Activated CD4-positive, CD25-positive, alpha-beta regulatory T cell treated with anti-CD3 and anti-CD28 coated beads, Interleukin-2, amount 50 U/mL, for 16 hours (primary cell): ENCODE measurements around the gene SLC36A1.
"Not testable (repeated sequence)": the region's sequence is repeated elsewhere in the genome, so short reads cannot be mapped to it uniquely, and the experiment has no call there.

Source experiments
- DNase-seq: peaks from one replicate; pipeline ENCODE4 v3.0.0-alpha.2; 2020; ENCODE audit warnings: low read depth, low spot score

The SLC36A1 gene

DNA sequence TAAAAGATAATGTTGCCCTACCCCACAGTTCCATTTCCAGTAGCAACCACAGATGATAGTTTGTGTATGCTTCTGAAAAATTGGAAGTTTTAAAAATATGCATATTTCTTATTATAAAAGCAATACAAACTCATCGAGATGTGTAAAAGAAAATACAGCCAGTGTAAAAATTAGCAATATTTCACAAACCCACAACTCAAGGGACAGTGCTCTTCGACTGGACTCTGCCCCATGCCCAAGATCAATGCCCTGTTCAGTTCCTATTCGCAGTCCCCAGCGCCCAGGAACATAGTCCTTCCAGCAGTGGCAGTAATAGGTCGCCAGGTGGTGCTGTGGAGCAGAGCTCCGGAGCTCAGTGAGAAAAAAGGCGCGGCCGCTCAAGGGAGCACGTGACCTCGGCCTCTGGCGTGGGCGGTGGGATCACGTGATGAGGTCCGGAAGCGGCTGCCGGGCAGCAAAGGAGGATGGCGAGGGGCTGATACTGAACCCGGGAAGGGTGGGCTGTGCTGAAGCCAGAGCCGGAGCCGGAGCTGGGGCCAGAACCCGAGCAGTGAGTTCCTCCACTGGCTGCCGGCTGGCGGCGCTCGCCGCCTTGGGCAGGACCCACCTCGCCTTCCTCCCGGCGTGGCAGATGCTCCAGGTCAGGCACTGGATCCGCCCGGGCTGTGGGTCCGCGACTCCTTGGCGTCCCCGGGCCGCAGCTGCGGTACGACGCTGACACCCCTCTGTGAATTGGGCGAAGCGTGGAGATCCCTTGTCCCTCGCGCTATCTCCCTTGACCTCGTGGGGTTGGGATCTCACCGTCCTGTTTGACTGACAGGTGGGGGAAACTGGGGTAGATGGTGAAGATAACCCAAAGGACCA is at the start of gene SLC36A1:
SLC36A1 (plus strand) TSS at position 430 of the 864 bp plus-strand sequence. CDS start 11,190 bp downstream, outside the sequence.
- DNase-seq = peak; percentile 89

DNA sequence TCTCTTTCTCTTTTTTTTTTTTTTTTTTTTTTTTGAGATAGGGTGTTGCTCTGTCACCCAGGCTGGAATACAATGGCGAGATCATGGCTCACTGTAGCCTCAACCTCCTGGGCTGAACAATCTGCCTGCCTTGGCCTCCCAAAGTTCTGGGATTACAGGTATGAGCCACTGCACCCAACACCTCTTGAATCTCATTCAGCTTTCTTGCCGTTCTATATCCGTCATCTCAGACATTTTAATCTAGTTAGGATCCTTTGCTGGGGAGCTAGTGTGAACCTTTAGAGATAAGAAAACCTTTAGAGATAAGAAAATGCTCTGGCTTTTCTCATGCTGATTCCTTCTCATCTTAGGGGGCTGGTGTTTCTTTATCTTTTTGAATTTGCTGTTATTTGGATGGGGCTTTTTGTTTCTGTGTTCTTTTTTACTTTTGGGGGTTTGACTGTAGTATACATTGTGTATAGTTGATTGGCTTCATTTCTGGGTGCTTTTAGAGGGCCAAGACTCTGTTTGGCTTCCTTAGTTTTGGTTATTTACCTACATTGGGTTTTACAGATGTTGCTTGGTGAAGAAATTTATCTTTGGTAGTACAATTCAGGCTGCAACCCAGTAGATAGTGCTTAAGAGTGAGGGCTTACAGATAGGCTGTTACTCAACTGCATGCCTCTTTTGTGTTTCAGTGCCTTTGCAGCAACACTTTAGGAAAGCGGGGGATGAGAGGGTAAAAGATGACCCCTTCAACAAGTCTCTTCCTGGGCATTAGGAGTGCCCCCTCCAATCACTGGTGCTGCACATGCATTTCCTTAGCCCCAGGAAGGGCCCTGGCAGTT is 41.9 kb upstream of the SLC36A1 start:
- DNase-seq = no peak

DNA sequence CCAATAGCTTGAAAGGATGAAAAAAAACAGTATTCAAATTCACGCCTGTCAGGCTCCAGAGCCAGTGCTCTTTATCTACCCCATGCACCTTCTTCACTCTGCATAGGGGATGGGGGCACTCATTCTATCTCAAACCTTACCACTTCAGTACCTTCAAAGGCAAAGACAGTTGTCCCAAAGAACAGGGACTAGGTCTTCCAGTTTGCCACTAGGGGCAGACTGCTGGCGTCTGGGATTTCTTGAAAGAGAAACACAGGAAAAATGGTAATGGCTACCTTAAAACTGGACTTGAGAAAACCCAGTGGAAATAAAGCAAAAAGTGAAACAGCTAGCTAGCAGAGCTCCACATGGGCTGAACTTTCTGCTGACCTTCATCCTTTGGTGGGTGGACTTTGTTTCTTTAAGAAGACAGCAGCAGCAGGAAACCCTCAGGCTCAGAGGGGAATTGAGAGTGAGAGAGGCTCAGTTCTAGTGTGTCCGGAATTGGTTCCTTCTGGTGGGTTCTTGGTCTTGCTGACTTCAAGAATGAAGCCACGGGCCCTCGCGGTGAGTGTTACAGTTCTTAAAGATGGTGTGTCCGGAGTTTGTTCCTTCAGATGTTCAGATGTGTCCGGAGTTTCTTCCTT is 41.0 kb upstream of the SLC36A1 start:
- DNase-seq = no peak

DNA sequence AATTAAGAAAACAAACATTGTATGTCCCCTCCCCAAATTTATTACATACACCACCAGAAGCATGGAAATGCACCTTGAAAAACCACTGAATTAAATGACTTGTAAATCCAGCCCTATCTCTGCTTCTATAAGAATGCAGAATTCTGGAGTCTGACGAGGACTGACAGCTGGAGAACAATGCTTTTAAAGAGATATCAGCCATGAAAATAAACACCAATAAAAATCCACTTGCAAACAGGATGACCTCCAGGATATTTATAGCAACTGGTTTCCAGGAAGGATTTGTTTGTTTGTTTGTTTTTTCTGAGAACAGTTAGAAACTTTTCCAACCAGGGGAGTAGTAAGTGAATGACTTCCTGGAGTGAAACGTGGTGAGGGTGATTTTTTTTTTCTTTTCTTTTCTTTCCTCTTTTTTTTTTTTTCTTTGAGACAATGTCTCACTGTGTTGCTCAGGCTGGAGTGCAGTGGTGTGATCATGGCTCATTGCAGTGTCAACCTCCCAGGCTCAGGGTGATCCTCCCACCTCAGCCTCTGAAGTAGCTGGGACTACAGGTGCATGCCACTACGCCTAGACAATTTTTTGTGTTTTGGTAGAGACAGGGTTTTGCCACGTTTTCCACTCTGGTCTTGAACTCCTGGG is 38.7 kb upstream of the SLC36A1 start:
- DNase-seq = no peak

DNA sequence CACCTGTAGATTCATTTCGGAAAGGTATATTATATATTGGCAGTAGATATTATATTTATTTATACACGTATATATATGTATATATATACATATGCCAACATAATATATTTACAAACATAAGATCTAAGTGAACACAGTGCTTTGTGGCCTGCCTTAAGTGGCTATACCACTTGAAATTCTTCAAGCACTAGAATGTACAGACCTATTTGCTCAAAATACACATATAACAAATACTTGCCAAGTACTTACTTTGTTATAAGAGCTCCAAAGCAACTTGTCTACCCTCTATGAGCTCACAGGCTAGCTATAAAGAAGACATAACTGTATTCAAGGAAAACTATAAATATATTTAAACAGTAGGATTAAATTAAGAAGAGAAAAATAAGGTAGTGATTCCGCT is 33.6 kb upstream of the SLC36A1 start:
- no peak for DNase-seq

DNA sequence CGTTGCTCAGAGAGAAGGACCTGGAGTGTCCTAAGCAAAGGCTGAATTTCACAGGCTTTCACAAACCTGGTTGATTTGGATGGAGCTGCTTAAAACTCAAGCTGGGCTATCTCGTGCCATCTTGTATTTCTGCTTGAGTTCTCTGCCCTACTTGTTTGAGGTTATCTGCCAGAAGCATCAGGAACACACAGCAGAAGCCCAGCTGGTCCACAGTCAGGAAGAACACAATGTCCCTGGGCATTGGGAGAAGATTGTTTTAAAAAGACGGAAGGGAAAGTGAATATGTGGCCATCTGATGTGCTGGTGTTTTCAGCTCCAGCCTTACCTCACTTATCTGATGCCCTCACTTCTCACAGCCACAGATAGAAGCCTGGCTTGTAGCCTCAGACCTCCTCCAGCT is 32.9 kb upstream of the SLC36A1 start:
- DNase-seq = no peak

DNA sequence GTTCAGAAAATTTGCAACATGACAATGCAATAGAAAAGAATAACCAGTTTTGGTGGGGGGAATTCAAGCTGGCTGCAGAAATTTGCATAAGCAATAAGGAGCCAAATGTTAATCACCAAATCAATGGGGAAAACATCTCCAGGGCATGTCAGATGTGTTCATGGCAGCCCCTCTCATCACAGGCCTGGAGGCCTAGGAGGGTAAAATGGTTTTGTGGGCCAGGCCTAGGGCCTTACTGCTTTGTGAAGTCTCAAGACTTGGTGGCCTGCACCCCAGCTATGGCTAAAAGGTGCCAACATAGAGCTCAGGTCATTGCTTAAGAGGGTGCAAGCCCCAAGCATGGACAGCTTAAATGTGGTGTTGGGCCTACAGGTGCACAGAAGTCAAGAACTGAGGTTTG is 29.7 kb upstream of the SLC36A1 start:
- DNase-seq = no peak

DNA sequence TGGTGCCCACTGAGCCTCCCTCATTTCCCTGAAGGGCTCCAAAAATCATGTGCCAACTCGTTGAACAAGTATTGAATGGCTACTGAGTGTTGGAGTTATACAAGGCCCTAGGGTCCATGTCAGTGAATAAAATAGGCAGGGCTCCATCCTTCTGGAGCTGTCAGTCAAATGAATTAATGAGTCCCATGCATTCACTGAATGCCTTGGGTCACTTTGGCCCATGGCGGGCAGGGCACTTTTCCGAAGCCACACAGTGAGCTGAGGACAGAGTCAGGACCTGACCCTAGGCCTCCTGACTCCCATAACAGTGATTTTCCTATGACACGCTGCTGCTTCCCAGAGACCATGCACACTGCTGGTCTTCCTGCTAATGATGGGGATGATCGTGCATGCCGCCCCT is 27.3 kb upstream of the SLC36A1 start:
- no peak for DNase-seq

DNA sequence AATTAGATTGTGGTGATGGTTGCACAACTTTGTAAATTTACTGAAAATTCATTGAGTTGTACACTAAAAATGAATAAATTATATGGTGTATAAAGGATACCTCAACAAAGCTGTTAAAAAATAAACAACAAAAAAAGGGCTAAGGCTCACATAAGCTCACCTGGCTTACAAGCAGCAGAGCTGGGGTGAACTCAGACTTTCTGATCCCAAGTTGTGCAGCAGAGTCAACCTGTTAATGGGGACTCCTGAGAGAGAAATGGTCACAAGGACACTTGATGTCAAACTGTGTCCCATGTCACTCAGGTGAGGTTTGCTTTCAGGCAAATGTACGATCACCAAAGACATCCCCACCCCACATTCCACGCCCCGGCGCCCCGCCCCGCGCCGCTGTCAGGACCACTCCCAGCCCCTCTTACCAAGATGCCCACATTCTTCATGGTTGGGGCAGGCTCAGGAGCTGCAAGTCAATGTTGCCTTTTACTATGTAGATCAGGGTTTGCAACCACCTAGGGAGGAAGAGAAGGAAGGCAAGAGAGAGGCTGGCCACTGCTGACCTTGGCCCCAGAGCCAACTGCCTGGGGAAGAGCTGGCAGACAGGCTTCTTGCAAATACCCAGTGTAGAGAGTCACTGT is 22.4 kb upstream of the SLC36A1 start:
- no peak for DNase-seq

DNA sequence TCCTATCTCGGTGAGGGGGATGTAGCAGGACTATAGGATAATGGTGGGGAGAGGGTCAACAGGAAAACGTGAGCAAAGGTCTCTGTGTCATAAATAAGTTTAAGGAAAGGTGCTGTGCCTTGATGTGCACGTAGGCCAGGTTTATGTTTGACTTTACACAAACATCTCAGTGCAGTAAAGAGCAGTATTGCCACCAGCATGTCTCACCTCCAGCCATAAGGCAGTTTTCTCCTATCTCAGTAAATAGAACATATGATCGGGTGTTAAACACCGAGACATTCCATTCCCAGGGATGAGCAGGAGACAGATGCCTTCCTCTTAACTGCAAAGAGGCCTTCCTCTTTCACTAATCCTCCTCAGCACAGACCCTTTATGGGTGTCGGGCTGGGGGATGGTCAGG is 21.1 kb upstream of the SLC36A1 start:
- DNase-seq = not testable (repeated sequence)

DNA sequence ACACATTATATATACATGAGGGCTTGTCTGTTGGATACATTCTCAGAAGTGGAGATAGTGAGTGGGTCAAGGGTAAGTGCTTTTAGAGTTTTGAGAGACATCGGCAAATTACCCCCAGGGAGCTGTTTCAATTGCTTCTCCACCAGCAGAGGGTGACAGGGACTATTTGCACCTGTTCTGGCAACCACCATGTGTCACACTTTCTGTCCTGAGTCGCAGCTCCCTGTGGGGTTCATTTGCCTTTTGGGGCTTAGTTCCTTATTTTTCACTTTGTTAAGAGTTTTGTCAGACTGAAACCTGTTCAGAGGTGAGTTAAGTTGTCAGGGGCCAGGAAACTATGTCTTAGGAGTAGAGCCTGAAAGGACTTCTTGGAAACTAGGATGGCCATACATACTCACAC is 20.1 kb upstream of the SLC36A1 start:
- no peak for DNase-seq

DNA sequence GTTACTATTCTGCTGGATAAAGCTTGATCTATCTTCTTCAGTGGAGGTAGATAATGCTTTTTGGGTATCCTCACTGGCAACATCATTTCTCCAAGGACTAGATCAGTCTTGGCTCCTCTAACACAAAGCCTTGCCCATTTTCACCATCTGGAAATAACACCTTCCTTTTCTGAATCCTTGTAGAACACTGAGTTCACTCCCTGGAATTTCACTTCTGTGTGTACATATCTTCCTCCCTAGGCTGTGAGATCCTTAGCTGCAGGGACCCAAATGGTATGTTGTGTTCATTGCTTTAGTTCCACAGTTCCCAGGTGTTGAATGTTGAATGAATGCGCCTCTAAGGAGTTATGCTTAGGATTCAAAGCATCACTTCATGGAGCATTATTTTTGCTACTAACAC is 16.7 kb upstream of the SLC36A1 start:
- DNase-seq = no peak

DNA sequence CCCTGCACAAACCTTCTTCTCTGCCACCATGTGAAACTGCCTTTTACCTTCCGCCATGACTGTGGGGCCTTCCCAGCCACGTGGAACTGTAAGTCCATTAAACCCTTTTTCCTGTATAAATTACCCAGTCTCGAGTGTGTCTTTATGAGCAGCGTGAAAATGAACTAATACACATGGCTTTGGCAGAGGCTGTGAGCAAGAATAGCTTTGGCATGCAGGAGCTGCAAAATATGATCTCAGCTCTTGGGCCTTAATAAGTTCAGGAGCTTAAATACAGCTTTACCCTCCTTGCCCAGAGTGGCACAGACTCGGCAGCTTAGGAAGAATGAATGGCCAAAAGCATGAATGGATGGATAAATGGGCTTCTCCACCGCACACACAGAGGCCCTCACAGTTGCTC is 15.7 kb upstream of the SLC36A1 start:
- DNase-seq = no peak

DNA sequence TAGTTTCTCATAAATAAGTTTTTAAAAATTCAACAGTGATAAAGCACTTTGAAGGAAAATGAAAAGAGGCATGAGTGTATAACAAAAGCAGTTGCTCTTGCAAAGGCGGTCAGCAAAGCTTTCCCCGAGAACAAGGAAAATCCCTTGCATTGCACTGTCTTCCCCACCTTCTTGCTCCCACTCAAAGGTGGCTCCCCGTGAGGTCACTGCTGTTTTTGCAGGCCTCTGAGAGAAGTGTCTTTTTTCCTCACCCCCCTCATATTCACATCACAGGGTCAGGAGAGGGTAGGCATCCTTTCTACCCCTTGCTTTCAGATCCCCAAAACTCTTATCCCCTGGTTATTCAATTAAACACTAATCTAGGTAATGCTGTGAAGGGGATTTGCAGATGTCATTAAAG is 15.2 kb upstream of the SLC36A1 start:
- DNase-seq = no peak

DNA sequence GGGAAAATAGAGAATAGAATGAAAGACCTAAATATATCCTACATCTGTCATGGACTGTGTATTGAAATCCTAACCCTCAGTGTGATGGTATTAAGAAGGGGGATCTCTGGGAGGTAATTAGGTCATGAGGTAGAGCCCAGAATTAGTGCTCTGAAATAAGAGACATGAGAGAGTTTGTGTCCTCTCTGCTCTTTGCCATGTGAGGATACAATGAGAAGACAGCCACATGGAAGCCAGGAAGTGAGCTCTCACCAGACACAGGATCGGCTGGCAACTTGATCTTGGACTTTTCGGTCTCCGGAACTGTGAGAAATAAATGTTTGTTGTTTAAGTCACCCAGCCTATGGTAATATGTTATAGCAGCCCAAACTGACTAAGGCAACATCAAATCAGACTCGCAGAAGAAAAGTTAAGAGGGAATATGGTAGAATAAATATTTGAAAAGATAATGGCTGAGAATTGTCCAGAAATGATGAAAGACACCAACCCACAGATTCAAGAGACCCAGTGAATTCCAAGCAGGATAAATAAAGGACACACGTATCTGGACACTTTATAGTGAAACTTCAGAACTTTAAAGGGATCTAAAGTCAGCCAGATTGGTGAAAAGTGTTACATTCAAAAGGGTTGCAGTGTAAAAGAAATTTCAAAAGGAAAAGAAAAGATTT is 12.7 kb upstream of the SLC36A1 start:
- DNase-seq = no peak

DNA sequence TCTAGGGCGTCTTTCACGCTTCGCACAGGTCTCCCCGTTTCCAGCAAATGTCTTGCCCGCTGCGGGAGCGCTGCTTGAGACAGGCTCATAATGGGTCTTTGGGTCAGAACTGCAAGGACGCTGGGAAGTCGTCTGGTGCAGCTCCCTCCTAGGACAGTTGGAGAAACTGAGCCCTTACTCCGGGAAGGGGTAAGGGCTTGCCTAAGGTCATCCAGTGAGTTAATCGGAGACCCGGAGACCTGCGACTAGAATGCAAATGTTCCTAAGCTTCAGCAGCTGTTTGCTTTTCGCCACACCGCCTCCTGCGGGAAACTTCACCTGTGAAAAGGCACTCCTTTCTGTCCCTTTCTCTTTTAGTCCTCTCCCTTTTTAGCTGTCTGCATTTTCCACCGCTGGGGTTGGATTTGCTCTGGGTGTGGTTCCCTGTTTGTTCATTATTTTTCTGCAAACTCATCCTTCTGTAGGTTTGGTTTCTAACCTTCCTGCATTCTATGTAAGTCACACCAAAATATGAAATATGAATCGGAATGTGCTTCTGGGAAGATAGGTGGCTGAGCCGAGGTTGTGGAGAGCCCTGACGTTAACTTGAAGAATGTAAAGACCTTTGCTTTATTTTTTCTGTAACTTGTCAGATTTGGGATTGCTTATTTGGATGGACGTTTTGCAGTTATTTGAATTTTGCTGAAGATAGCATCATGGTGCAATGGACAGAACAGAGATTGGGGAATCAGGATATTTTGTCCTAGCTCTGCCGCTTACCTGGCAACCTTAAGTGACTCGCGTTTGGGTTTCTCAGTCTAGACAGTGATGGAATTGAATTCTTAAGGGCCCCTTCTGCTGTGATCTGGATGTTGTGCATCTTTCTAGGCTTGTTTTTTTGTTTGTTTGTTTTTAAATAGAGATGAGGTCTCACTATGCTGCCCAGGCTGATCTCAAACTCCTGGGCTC is 909 bp downstream of the SLC36A1 start:
- no peak for DNase-seq

DNA sequence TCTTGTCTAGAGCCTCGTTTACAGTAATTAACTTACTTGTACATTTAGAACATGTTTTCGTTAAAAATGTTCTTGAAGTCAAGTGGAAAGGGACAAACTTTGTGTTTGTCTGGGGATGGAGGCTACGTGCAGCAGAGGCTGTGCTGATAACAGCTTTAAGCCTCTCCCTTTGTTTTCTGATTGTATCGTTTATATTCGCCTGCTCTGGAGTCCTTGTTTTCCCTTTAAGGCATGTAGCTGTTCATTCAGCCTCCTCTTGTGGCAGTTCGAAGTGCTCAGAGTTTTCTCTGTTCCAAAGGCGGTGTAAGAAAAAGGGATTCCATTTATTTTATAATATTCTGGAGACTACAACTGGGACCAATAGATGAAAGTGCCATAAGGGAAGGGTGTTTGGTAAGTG is 1.9 kb downstream of the SLC36A1 start:
- DNase-seq = no peak

DNA sequence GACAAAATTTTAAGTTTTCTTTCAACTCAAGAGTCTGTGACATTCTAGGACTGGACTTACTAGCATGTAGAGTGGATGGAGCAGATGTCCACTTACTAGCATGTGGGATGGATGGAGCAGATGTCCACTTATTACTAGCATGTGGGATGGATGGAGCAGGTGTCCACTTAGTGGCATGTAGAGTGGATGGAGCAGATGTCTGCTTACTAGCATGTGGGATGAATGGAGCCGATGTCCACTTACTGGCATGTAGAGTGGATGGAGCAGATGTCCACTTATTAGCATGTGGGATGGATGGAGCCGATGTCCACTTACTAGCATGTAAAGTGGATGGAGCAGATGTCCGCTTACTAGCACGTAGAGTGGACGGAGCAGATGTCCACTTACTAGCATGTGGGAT is 2.4 kb downstream of the SLC36A1 start:
- DNase-seq = no peak

DNA sequence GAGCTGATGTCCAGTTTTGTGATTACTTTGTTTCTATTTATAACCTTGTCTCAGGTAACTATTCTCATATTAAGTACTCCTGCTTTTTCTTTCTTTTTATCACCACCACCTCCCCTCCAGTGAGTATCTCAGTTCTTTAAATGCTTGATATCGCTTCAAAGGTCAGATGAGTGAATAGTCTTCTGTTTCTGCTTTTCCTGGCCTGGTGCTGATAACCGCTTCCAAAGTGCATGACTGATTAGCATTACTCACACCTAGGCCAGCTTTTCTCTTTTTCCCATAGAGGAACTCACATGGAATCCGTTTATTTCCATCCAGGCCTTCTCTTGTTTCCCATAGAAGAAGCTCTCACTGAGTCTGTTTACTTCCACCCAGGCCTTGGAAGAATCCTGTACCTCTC is 3.2 kb downstream of the SLC36A1 start:
- no peak for DNase-seq
